ENCODE results near the gene OR7C1.
"Not testable (repeated sequence)": the region's sequence is repeated elsewhere in the genome, so short reads cannot be mapped to it uniquely, and the experiment has no call there.

Gene OR7C1

DNA sequence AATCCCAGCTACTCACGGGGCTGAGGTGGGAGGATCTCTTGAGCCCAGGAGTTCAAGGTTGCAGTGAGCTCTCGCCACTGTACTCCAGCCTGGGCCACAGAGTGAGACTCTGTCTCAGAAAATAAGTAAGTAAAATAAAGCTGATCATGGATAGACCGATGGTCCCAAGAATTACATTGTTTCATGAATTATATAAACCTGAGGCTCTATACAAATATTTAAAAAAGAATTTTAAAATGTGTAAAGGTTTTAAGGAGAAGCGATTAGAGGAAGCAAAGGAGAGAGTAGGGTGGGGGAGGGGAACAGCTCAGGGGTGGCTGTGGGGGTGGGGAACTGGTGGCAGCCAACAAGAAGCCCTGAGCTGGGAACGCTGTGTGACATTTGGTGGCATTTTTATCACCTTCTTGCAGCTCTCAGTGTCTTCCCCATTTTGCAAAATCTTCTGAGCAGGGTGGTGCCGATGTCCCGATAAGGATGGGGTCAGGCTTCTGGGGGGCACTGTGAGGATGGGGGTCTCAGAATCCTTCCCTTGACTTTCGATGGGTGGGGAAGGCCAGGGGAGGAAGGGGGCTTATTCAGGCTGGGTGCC, 51.5 kb downstream of the OR7C1 start:
- DNase-seq = not testable (repeated sequence)

DNA sequence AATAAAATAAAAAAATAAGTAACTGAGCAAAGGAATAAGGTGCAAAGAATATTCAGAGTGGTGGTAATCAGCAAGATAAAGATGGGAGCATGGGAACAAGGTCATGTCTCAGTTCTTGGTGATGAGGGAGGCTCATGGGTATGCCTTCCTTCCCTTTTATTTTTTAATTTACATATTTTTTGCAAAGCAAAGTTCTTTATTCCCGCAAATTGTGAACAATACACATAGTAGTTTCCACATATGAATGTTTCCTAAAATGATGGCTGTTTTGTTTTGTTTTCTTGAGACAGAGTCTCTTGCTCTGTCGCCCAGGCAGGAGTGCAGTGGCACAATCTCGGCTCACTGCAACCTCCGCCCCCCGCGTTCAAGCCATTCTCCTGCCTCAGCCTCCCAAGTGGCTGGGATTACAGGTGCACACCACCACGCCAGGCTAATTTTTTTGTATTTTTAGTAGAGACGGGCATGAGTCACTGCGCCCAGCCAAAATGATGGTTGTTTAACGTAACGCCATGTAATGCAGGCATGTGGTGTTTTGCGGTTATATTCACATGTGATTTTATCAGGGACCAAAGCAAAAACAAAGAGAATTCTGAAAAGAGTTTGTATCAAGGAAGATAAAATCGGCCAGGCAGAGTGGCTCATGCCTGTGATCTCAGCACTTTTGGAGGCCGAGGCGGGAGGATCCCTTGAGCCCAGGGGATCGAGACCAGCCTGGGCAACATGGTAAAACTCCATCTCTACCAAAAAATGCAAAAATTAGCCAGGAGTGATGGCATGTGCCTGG, 52.2 kb downstream of the OR7C1 start:
- no peak for DNase-seq

DNA sequence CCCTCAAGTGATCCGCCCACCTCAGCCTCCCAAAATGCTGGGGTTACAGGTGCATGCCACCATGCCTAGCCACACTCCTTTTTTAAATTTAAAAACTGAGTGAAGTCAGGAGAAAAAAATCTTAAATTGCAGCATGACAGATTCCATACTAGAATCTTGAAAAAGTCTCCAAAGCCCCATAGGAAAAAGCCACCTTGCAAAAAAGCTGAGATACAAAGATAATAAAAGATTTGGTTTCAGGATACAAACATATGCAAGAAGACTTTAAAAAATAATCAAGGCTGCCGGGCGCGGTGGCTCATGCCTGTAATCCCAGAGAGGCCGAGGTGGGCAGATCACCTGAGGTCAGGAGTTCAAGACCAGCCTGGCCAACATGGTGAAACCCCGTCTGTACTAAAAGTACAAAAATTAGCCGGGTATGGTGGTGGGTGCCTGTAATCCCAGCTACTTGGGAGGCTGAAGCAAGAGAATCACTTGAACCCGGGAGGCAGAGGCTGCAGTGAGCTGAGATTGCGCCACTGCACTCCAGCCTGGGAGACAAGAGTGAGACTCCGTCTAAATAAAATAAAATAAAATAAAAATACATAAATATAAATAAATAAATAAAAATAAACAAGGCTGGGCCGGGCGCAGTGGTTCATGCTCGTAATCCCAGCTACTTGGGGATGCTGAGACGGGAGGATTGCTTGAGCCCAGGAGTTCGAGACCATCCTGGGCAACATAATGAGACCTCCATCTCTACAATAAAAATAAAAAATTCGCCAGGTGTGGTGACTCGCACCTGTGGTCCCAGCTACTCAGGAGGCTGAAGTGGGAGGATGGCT, 53.1 kb downstream of the OR7C1 start:
- DNase-seq = not testable (repeated sequence)

DNA sequence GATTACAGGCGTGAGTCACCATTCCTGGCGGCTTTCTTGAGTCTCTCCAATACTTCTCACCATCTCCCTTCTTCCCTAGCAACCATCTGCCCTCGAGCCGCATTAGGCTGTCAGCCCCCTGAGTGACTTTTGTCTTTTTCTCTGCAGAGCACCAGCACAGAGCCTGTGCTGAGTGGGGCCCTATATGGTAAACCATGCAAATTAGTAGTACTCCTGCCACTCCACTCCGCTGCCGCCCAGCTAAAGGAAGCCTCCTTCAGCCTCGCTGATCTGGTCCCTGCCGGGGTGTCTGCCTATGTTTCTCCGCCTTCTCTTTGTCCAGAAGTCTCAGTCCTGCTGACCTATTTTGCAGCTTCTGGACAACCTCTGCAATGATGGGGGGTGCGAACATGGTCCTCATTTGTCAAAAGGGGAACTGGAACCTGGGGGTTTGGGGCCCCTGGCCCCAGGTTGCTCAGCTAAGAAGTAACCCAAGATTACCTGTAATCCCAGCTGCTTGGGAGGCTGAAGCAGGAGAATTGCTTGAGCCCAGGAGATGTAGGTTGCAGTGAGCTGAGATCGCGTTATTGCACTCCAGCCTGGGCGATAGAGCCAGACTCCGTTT, 54.3 kb downstream of the OR7C1 start:
- not testable (repeated sequence) for DNase-seq

DNA sequence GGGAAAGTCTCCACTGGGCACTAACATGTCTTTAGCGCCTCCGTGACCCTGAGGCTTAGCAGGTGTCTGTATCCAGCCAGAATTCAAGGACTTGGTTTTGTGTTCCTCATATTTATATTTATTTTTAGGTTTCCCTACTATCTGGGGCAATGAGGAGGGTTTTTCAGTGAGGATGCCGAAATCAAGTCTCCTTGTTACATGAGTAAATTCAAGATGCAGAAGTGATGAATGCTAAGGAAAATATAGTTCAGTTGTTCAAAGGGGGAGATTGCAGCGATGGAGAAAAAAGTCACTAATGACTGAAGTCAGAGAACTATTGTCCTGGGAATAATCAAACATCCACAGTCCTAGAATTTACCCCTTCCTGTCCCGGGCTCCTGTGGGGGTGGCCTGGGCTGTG, 55.8 kb downstream of the OR7C1 start:
- no peak for DNase-seq

DNA sequence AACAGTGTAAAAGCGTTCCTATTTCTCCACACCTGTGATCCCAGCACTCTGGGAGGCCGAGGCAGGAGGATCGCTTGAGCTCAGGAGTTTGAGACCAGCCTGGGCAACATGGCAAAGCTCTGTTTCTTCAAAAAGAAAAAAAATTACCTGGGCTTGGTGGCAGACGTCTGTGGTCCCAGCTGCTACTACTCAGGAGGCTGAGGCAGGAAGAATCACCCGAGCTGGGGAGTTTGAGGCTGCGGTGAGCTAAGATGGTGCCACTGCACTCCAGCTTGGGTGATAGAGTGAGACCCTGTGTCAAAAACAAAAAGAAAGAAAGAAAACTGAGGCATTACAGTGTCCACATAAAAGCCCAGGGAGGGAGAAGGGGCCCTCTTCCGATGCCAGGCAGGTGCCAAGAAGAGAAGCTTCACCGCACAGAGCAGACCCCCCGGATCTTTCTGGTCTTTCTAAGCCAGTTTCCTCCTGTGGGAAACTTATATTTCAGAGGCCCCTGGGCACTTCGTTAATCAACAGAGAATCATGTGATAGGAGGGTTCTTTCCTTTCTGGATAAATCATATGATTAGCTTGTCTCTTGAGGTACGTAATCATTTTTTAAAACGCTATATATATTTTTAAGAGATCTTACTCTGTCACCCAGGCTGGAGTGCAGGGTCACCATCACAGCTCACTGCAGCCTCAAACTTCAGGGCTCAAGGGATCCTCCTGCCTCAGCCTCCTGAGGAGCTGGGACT, 56.7 kb downstream of the OR7C1 start, which contains the start of gene ADGRE2:
Gene ADGRE2 (minus strand): TSS at position 451 of the 736 bp plus-strand sequence. CDS start 1,804 bp downstream, outside the sequence.
- DNase-seq = not testable (repeated sequence)

DNA sequence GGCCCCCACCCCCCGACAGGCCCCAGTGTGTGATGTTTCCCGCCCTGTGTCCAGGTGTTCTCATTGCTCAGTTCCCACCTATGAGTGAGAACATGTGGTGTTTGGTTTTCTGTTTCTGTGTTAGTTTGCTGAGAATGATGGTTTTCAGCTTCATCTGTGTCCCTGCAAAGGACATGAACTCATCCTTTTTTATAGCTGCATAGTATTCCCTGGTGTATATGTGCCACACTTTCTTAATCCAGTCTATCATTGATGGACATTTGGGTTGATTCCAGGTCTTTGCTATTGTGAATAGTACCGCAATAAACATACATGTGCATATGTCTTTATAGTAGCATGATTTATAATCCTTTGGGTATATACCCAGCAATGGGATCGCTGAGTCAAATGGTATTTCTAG, 57.3 kb downstream of the OR7C1 start:
- DNase-seq = not testable (repeated sequence)

DNA sequence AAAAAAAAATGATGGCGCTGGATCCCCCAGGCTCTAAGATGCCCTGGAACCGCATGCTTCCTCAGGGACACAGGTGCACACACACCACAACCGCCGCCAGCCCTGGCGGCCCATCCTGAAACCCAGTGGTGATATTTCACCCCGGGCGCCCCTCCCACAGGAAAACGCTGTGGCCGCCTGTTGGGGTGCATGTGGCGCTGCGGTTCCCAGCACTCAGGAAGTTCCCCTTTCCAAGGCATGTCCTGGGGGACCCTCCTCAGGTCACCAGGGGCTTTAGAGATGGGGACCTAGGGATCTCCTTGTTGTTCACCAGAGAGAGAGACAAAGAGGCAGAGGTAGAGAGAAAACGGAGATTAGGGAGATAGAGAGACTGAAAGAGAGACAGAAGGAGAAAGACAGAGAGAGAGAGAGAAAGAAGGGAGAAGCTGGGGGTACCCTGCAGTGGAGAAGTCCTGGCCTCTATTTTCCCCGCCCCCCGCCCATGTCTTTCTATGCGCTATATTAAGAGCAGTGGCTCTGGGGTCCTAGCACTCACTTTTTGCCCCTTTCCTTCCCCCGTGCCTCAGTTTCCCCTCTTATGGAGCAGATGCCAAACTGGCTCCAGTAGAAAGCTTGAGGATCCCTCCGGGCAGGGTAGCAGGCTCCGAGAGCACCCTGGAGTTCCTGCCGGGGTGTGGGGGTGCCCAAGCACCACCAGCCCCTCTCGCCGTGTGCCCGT, 59.0 kb downstream of the OR7C1 start:
- no peak for DNase-seq

DNA sequence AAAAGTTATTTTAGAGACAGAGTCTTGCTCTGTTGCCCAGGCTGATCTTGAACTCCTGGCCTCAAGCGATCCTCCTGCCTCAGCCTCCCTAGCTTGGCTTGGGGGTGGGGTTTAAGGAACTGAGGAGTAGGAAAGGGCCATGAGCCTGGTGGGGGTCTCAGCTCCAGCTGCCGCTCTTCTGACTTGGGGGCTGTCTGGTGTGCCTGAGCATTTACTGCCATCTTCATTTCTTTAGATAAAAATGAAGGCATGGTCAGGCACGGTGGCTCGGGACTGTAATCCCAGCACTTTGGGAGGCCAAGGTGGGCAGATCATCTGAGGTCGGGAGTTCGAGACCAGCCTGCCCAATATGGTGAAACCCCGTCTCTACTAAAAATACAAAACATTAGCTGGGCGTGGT, 59.7 kb downstream of the OR7C1 start:
- DNase-seq = not testable (repeated sequence)

DNA sequence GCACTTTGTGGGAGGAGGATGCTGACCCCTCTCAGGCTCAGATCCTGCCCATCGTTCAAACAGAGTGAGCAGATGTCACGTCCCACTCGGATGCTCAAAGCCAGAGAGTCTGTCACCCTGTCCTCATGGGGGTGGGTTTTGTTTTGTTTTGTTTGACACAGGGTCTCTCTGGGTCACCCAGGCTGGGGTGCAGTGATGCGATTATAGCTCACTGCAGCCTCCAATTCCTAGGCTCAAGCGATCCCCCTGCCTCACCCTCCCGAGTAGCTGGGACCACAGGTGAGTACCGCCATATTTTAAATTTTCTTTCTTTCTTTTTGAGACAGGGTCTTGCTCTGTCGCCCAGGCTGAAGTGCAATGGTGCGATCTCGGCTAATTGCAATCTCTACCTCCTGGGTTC, 60.6 kb downstream of the OR7C1 start:
- DNase-seq = no peak

DNA sequence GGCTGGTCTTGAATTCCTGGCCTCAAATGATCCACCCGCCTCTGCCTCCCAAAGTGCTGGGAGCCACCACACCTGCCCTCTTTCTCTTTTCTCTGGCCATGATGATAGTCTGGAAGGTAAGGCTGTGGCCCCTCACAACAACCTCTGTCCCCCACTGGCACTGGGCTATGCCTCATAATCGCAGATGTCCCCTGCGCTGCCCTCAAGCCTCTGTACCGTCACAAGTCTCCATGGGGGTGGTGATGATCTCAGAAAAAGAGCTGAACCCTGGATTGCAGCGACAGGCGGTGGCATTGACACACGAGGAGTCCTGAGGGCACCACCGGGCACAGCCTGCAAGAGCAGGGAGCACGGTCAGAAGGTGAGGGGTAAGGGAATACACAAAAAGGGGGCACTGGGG, 61.3 kb downstream of the OR7C1 start:
- DNase-seq = not testable (repeated sequence)

DNA sequence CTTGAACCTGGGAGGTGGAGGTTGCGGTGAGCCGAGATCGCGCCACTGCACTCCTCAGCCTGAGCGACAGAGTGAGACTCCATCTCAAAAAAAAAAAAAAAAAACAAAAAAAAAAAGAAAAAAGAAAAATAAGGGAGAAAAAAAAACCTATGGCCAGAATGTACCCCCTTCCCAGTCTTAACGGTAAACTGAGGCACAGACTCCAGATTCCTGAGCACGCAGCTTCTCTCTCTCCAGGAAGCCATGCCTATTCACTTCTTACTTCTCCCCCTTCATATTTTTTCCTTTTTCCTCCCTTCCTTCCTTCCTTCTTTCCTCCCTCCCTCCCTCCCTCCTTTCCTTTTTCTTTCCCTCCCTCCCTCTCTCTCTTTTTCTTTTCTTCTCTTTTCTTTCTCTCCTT, 62.0 kb downstream of the OR7C1 start:
- no peak for DNase-seq

DNA sequence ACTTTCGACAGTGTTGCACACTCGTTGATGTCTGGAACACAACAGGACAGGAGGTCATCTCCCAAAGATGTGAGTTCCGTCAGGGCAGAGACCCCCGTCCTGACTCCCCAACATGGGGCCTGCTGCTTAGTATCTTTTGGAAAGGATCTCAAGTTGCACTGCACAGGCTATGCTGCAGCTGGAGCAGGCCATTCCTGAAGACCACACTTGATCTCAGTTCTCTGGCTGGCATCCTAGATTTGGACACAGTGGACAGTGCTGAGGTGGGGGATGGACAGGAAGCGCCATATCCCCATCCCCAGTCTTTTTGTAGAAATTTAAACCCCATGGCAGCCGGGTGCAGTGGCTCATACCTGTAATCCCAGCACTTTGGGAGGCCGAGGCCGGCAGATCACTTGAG, 62.5 kb downstream of the OR7C1 start:
- DNase-seq = no peak

DNA sequence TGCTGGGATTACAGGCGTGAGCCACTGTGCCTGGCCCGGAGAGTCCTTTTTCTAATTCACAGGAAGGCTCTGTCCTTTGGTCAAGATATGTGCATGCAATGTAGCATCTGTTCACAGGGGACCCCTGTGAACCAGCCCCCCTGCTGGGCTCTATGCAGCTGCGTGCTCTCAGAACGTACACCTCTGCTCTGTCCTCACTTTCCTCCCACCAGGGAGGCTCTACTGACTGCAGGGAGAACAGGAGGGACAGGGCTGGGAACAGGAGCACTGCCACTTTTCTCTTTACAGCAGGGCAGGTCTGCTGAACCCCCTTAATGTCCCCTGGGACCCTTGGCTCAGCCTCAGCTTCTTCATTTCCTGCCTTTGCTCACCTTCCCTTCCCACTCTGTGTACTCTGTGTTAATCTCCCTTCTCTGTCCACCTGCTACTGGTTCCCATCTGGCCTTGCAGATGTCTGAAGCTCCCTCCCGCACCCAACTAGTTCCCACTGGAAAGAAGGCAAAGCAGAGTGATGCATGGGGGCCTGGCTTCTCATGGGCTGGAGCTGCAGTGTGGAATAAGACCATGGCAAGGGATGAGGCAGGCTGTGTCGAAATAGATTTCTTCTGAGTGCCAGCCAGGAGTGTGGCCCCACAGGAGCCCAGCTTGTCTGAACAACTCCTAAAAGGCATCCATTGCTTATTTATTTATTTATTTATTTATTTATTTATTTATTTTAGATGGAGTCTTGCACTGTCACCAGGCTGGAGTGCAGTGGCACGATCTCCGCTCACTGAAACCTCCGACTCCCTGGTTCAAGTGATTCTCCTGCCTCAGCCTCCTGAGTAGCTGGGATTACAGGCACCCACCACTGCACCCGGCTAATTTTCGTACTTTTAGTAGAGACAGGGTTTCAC, 63.8 kb downstream of the OR7C1 start:
- no peak for DNase-seq

DNA sequence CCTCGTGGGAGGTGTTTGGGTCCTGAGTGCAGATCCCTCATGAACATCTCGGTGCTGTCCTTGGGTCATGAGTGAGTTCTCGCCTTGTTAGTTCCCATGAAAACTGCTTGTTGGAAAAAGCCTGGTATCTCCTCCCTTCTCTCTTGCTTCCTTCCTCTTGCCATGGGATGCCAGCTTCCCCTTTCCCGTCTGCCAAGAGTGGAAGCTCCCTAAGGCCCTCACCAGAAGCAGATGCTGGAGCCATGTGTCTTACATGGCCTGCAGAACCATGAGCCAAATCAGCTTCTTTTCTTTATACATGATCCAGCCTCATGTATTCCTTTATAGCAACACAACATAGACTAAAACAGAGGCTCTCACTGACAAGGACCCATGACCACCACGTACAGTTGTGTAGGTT, 64.8 kb downstream of the OR7C1 start:
- DNase-seq = no peak

DNA sequence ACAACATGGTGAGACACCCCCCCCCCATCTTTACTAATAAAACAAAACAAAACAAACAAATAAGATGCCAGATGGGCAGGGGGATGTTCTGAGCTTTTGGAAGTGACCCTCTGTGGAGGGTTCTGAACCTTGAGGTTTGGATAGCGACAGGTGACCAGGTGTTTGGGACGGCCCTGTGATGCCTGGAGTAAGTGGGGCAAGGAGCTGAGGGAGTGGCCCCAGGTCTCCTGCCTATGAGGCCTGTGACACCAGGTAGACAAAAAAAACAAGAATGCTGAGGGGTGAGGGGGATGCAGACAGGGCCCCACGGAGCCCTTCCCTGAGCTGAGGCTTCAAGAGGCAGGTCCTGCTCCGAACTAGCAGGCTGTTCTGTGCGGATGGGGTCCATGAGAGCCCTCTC, 65.8 kb downstream of the OR7C1 start:
- no peak for DNase-seq

DNA sequence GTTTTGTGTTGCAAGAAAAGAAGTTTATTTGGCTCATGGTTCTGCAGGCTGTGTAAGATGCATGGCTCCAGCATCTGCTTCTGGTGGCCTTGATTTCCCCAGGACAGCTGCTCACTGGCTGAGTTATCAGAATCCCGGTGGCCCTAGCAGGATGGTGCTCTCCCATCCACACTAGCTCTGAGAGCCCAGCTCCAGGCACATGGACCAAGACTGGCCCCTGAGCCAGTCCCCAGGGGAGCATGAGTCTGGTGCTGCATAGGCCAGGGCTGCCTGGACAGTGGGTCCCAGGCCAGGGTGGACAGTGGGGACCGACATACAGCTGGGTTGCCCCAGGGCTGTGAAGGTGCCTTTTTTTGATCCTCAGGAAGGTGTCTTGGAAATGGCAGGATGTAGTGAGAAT, 67.0 kb downstream of the OR7C1 start:
- no peak for DNase-seq

DNA sequence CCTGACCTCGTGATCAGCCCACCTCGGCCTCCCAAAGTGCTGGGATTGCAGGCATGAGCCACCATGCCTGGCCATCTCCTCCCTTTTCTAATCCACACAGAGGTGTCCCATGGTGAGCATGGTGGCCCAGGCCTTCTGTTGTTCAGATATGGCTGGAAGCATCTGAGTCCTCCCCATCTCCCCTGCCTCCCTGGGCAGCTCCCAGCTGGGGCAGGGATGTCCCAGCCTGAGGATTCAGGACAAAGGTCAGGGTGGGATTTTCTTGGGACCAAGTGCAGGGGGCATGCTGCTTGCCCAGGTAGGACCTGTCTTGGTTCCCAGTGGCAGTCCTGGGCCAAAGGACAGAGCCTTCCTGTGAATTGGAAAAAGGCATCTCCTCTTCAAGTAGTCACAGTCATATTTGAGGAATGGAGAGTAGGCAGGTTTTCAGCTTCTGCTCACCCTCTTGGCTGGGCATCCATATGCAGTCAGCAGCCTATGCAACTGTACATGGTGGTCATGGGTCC, 67.5 kb downstream of the OR7C1 start:
- DNase-seq = no peak

DNA sequence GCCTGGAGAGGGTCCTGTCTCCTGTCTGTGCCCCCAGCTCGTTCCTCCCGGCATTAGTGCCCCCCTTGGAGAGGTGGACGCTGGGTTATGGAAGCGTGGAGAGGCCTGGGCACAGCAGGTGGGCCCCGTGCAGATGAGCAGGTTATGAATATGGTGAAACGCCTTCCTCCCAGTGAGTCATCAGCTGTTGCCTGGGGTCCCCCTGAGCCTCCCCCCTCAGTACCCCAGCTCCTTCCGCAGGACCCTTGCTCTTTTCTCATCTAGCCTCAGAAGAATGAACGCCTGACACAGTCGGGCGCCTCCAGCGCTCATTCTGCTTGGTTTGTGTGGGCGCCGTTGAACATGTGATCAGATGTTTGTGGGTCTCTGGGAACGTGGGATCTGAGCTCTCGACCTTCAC, 69.1 kb downstream of the OR7C1 start:
- not testable (repeated sequence) for DNase-seq

DNA sequence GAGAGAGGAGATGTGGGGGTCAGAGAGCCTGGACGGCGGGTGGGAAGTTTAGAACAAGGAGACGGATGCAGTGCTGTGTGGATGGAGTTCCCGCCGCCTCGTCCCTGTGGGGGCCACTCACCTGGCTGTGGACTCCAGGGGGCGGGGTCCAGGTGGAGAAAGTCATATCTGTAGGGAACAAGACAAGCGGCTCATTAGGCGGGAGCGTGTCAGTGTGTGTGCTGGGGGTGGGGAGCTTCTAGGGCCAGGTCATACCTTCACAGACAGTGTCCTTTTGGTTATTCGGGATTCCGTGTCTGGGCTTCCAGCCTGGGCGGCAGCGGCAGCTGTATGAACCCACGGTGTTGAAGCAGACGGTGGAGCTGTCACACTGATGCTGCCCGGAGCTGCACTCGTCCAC, 69.6 kb downstream of the OR7C1 start:
- DNase-seq = not testable (repeated sequence)

DNA sequence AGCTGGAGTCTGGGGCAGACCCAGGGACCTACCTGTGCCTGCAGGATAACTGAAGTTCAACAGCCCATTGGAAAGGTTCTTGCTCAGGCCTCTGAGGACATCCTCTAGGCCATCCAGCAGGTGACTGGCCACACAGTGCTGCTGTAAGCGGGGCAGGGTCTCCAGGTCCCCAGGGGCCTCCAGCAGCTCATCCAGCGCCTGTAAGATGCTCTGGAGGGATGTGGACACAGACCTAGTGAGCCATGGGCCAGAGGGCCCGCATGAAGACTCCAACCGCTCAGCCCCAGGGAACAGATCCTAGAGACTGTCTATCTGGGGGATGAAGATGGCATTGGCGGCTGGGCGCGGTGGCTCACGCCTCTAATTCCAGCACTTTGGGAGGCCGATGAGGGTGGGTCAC, 70.6 kb downstream of the OR7C1 start:
- DNase-seq = no peak
